GM12864 (cell line): ENCODE data around the gene KCTD6.

Source experiments
- DNase-seq: peaks from one replicate; pipeline ENCODE4 v3.0.0-alpha.2; 2011; ENCODE audit warnings: low read depth
- H3K4me3 ChIP-seq: 2 replicates; pipeline ENCODE4 v1.5.1; 2011; ENCODE audit warnings: mild to moderate bottlenecking, low read depth, low read length, control low read depth
- CTCF ChIP-seq: IDR thresholded peaks from 2 replicates; pipeline ENCODE4 v1.5.1; 2011; ENCODE audit warnings: low read depth, mild to moderate bottlenecking, moderate library complexity, low read length, control low read depth, inconsistent platforms; ENCODE audit errors: missing control alignments

KCTD6 gene

GRCh38 chr3:58491506-58492402 lies at the start of gene KCTD6:
KCTD6 (plus strand) TSS chr3:58492096; CDS start chr3:58498756, 6,660 bp downstream.
- DNase-seq = peak; percentile 66
- peak; percentile 75 for TF ChIP-seq CTCF
- H3K4me3 ChIP-seq = peak within 1 kb of the TSS; percentile 91

GRCh38 chr3:58452176-58452575 lies 39.7 kb upstream of the KCTD6 start:
- DNase-seq = no peak
- no peak overlapping the region for H3K4me3 ChIP-seq
- TF ChIP-seq CTCF = no peak

GRCh38 chr3:58459160-58459559 lies 32.7 kb upstream of the KCTD6 start:
- no peak for TF ChIP-seq CTCF
- no peak for DNase-seq
- H3K4me3 ChIP-seq = no peak overlapping the region

- DNase-seq = no peak
- TF ChIP-seq CTCF = no peak
- H3K4me3 ChIP-seq = no peak overlapping the region
Measured at GRCh38 chr3:58462829-58463180, 29.1 kb upstream of the KCTD6 start.

GRCh38 chr3:58463181-58463941 lies 28.5 kb upstream of the KCTD6 start:
- TF ChIP-seq CTCF = peak; percentile 95
- no peak overlapping the region for H3K4me3 ChIP-seq
- DNase-seq = peak; percentile 22

GRCh38 chr3:58463942-58464271 lies 28.0 kb upstream of the KCTD6 start:
- no peak for DNase-seq
- TF ChIP-seq CTCF = no peak
- H3K4me3 ChIP-seq = no peak overlapping the region
